Suprapubic skin (tissue), 4 donors: ENCODE data around the gene HDAC7. TPM values are rescaled to one million over a fixed set of nuclear protein-coding genes. Genes with fewer than 3 reads are reported as not detected.

ENCODE experiments used
- DNase-seq, 2 donors: peaks; one replicate each; pipeline ENCODE4 v3.0.0-alpha.2; 2019; ENCODE audit warnings: low spot score in 2 of 2
- H3K27ac ChIP-seq: fragments of 200-600 bp; sonication (generic); one replicate; pipeline ENCODE4 v1.5.1; 2019
- H3K27me3 ChIP-seq: fragments of 200-600 bp; sonication (generic); one replicate; pipeline ENCODE4 v1.5.1; 2019
- H3K36me3 ChIP-seq: fragments of 200-600 bp; sonication (generic); one replicate; pipeline ENCODE4 v1.5.1; 2019
- H3K4me1 ChIP-seq: fragments of 200-600 bp; sonication (generic); one replicate; pipeline ENCODE4 v1.5.1; 2019
- H3K4me3 ChIP-seq: fragments of 200-600 bp; sonication (generic); one replicate; pipeline ENCODE4 v1.5.1; 2019; ENCODE audit warnings: mild to moderate bottlenecking
- H3K9me3 ChIP-seq: fragments of 200-600 bp; sonication (generic); one replicate; pipeline ENCODE4 v1.5.1; 2019
- CTCF ChIP-seq, 2 donors: fragments of 200-600 bp in 1 of 2; fragments of 450-650 bp in 1 of 2; sonication (generic) in 1 of 2; IDR thresholded peaks; one replicate each; pipeline ENCODE4 v1.5.1; 2016 to 2019; ENCODE audit warnings: antibody characterized with exemption in 2 of 2, mild to moderate bottlenecking in 1 of 2, moderate library complexity in 1 of 2
- EP300 ChIP-seq: sonication (generic); formaldehyde crosslinking; IDR thresholded peaks from one replicate; pipeline ENCODE4 v1.6.1; 2017; ENCODE audit warnings: antibody characterized with exemption
- POLR2A ChIP-seq, 2 donors: fragments of 450-650 bp; IDR thresholded peaks; one replicate each; pipeline ENCODE4 v1.6.1; 2017; ENCODE audit warnings: antibody characterized with exemption in 2 of 2, mild to moderate bottlenecking in 2 of 2, moderate library complexity in 2 of 2
- POLR2AphosphoS5 ChIP-seq, 3 donors: sonication (generic); formaldehyde crosslinking; IDR thresholded peaks; one replicate each; pipeline ENCODE4 v1.6.1; 2017; ENCODE audit warnings: antibody characterized with exemption in 3 of 3
- WGBS: methylation state at CpG from one replicate; pipeline ENCODE4 v1.1.5; 2018; 5-methylcytosine and 5-hydroxymethylcytosine counted together
- total RNA-seq, 4 donors: library from RNA; depleted of rRNA; stranded (reverse); fragments of >200 nt; gene quantifications; one replicate each; pipeline ENCODE4 v1.1.0, GENCODE V29; 2016

HDAC7 gene
- total RNA-seq, 4 donors from 2014 or later = 47.9 to 152 (median 76.2) TPM

- Histone ChIP-seq H3K36me3 (peaks cover 4% of the 10 kb centered on the region), H3K27ac (no peak overlapping the region), H3K4me3 (no peak overlapping the region), H3K27me3 (no peaks in the 10 kb centered on the region), H3K4me1 (peaks cover 25% of the 10 kb centered on the region), H3K9me3 (no peaks in the 10 kb centered on the region)
- DNase-seq = no peak
- no peak for TF ChIP-seq CTCF (IDR thresholded peaks at IDR 0.05)
- TF ChIP-seq POLR2AphosphoS5 (IDR thresholded peaks at IDR 0.05) = no peak
- TF ChIP-seq POLR2A (IDR thresholded peaks at IDR 0.05) = no peak
- no peak for TF ChIP-seq EP300
- WGBS = 86% methylated on average over 4 of the region's 4 CpGs
Measured at GRCh38 chr12:47747126-47747525, 72.6 kb downstream of the HDAC7 start.

GRCh38 chr12:47746523-47746922, 73.2 kb downstream of the HDAC7 start:
- no peak for DNase-seq
- Histone ChIP-seq H3K4me1 (peaks cover 25% of the 10 kb centered on the region), H3K36me3 (peaks cover 4% of the 10 kb centered on the region), H3K4me3 (no peak overlapping the region), H3K9me3 (no peaks in the 10 kb centered on the region), H3K27me3 (no peaks in the 10 kb centered on the region), H3K27ac (no peak overlapping the region)
- WGBS = 87% methylated on average over 6 of the region's 7 CpGs
- TF ChIP-seq CTCF (IDR thresholded peaks at IDR 0.05) = no peak
- no peak for TF ChIP-seq POLR2A (IDR thresholded peaks at IDR 0.05)
- no peak for TF ChIP-seq POLR2AphosphoS5 (IDR thresholded peaks at IDR 0.05)
- no peak for TF ChIP-seq EP300

- WGBS = 87% methylated on average over 5 of the region's 5 CpGs
- no peak for TF ChIP-seq POLR2A (IDR thresholded peaks at IDR 0.05)
- TF ChIP-seq EP300 = no peak
- no peak for TF ChIP-seq POLR2AphosphoS5 (IDR thresholded peaks at IDR 0.05)
- no peak for TF ChIP-seq CTCF (IDR thresholded peaks at IDR 0.05)
- H3K36me3 ChIP-seq = peaks cover 4% of the 10 kb centered on the region
- H3K9me3 ChIP-seq = no peaks in the 10 kb centered on the region
- no peaks in the 10 kb centered on the region for H3K27me3 ChIP-seq
- H3K4me3 ChIP-seq = no peak overlapping the region
- peaks cover 25% of the 10 kb centered on the region for H3K4me1 ChIP-seq
- H3K27ac ChIP-seq = no peak overlapping the region
- no peak for DNase-seq
Measured at GRCh38 chr12:47746073-47746472, 73.6 kb downstream of the HDAC7 start.

GRCh38 chr12:47745485-47746041, 74.1 kb downstream of the HDAC7 start:
- Histone ChIP-seq H3K27me3 (no peaks in the 10 kb centered on the region), H3K36me3 (peaks cover 4% of the 10 kb centered on the region), H3K27ac (no peak overlapping the region), H3K4me1 (peaks cover 28% of the 10 kb centered on the region), H3K4me3 (no peak overlapping the region), H3K9me3 (no peaks in the 10 kb centered on the region)
- DNase-seq = no peak
- TF ChIP-seq CTCF (IDR thresholded peaks at IDR 0.05) = no peak
- no peak for TF ChIP-seq POLR2A (IDR thresholded peaks at IDR 0.05)
- TF ChIP-seq POLR2AphosphoS5 (IDR thresholded peaks at IDR 0.05) = no peak
- no peak for TF ChIP-seq EP300
- 83% methylated on average over 16 of the region's 16 CpGs for WGBS

- H3K4me3 ChIP-seq = no peak overlapping the region
Measured at GRCh38 chr12:47744778-47745436, 74.8 kb downstream of the HDAC7 start.

More at GRCh38 chr12:47744778-47745436, 74.8 kb downstream of the HDAC7 start:
- no peak overlapping the region for H3K27ac ChIP-seq
- H3K4me1 ChIP-seq = peaks cover 34% of the 10 kb centered on the region
- no peaks in the 10 kb centered on the region for H3K9me3 ChIP-seq
- DNase-seq = no peak
- H3K27me3 ChIP-seq = no peaks in the 10 kb centered on the region
- H3K36me3 ChIP-seq = peaks cover 4% of the 10 kb centered on the region
- TF ChIP-seq POLR2A (IDR thresholded peaks at IDR 0.05) (no peak), CTCF (IDR thresholded peaks at IDR 0.05) (no peak), EP300 (no peak), POLR2AphosphoS5 (IDR thresholded peaks at IDR 0.05) (no peak)
- 90% methylated on average over 8 of the region's 8 CpGs for WGBS
